Stimulated activated CD8-positive, alpha-beta memory T cell treated with anti-CD3 and anti-CD28 coated beads, Interleukin-7, amount 100 ng/mL, for 24 hours (primary cell): ENCODE measurements around the gene TBX15.

ENCODE experiments used
- DNase-seq: peaks from one replicate; pipeline ENCODE4 v3.0.0-alpha.2; 2020; ENCODE audit warnings: low read depth

The TBX15 gene

DNA sequence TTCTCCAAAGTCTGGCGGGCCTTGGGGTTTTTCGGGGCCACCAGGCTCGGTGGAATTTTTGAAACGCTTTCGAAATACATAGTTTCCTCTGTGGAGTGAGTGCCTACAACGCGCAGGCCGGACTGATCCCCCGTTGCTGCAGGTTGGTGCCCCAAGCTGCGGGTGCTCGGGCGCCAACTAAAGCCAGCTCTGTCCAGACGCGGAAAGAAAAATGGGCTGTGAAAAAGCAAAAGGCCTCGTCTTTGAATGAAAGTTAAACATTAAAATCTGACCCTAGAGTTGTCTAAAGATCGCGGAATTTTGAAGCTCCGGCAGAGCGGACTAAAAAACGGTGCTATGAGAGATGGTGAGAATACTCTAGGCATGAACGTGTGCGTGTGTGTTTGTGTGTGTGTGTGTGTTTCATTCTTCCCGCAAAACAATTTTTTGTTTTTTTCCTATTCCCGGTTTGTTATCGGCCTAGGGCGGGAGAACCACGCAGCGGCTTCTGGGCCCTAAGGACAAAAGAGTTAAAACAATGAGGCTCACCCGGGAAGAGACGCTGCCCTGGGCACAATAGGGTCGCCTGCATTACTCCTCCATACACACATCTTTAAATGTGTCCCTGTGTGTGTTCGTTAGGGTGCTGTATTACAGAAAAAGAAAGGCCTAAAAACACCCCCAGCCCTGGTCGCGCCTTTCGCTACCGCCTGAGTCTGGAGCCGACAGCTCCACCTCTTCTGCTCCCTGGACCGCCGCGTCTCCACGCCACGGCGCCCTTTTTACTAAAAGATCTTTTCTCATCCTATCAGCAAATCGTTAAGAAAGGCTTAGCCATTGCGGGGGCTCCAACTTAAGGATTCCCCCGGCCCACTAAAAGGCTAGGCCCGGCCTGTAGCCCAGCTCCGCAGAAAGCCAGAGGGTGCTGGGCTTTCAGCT lies 3.2 kb downstream of the TBX15 start:
- DNase-seq: no peak

DNA sequence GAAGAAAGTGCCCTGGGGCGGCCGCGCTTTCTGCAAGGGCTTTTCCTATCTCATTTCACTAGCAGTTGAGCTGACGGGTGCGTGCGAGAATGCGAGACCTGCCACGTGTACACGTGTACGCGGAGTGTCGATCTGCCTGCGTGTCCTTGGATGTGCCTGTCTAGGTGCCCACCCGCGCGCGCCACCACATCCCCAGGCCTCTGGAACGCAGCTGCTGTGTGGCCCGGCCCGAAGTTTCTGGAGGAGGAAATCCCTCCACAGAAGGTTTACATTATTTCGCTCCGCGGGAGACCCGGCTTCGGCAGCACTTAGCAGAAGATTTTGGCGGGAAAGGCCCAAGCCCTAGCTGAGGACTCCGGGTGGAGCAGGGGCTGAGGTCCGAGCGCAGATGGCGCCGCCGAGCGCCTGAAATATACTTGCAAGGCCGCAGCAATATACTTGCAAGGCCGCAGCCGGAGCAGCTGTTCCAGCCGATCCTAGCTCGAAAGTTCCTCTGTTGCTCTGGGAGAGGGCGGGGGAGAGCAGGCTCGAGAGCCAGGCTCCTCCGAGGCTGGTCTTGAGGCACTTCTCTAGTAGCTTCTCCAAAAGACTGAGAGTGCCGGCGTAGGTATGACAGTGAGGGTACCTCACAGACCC lies 3.9 kb downstream of the TBX15 start:
- no peak for DNase-seq

DNA sequence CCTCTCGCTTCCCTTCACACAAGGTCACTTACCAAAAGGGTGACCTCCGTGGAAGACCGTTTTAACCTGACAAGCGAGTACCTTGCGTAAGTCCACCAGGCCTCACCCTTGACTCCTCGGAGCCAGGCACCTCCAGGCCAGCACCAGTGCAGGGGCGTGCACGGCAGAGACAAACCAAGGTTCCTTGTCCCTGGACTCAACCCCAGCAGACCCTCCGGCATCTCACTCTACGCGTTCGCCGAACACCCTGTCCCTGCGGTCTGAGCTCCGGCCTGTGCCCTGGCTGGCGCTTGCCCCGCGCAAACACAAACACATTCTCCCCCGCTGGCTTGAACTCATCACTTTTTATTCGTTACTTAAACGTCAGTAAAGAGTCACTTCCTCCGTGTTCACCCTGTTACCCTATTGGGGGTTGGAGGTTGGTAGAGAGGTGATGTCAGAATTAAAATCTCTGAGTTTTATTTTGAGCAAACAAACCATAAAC lies 4.5 kb downstream of the TBX15 start:
- no peak for DNase-seq

DNA sequence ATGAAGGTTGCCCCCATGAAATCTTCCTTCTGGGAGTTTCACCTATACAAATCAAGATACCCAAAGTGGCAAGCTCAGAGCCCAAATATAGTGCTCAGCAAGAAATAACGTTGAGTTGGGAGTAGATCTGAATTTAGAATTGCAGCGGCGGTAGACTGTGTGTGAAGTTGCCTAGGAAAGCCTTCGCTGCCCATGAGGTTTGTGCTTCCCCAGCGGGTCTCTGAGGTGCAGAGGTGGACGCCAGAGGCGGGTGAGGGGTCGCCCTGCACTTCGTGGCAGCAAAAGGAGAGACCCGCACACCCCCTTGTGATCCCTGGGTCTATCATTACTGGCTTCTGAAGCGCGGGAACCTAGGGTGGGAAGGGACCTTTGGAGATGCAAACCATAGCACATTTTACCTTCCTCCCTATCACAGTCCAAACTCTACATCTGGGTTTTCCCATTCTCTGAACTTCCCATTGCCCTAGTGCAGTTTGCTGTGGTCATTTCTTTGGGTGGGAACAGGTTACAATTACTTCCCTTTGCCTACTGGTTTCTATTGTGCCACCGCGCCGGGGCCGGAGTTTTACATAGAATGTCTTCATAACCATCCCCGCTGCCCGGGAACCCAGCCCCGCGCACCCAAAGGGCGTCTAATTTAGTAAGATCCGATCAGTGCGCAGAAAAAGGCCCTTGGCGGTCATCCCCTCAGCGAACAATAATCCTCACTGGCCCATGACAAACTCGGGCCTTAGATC lies 5.2 kb downstream of the TBX15 start:
- no peak for DNase-seq

DNA sequence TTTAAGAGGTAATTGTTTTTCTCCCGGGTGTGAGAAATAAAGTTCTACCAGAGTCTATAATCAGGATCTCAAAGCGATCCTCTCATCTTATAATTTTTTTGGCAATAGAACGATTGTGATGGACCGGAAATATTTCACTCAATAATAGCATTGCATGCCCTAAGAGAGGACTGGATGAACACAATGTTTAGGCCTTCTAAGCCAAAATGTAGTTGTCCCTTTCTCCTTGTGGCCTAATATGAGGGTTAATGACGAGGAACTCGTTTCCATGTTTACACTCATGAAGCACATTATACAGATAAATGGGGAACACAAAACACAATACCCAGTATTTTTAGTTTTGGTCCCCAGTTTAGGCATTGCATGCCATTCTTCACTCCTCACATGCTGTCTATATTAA lies 5.9 kb downstream of the TBX15 start:
- no peak for DNase-seq

DNA sequence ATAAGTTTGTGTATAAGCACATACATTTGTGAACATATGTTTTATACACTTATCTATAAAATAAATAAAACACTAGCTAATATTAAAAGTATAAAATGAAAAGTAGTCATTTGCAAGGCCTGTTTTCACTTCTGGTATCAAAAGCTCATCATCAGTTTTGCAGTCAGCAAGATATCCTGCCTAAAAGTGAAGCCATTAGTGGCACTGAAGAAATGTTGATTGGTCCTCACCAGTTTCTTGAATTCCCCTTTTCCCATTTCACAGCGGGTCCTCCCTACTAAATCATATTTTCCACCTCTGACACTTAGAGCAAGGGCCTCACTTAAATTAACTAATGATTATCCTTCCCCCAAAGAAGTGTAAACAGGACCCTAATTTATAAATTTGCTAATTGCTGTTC lies 6.7 kb downstream of the TBX15 start:
- no peak for DNase-seq

DNA sequence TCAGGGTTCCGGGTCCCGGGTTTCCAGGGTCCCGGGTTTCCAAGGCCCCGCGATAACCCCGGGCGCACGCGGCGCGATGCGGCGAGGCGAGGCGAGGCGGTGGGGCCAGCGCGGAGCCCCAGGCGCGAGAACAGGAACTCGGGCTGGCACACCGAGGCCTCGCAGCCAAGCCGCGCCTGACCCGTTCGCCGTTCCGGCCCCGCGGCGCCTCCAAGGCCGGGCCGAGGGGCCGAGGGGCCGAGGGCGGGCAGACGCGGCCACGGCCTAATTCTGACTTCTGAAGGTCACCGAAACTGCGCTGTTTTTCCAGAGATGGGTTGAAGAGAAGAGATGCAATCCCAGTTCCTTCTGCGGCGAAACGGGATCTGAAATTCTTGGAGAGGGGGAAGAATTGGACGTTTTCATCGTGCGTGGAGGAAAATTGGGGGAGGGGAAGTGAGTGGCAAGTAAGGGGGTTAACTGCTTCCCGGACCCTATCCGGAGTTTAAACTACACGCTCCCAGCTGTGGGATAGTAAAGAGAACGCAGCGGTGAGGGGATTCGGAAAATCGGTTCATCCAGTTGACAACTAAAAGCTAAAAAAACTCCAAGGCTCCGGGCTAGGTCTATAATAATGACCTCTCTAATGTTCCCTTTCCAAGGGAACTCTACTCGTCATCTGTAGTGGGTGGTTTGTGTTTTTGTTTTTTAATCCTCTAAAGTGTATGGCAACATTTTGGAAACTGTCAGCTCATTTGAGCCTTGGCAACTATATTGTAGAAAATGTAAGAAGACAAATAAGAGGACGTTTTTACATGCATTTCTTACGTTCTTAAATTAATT lies 8.2 kb downstream of the TBX15 start:
- no peak for DNase-seq

DNA sequence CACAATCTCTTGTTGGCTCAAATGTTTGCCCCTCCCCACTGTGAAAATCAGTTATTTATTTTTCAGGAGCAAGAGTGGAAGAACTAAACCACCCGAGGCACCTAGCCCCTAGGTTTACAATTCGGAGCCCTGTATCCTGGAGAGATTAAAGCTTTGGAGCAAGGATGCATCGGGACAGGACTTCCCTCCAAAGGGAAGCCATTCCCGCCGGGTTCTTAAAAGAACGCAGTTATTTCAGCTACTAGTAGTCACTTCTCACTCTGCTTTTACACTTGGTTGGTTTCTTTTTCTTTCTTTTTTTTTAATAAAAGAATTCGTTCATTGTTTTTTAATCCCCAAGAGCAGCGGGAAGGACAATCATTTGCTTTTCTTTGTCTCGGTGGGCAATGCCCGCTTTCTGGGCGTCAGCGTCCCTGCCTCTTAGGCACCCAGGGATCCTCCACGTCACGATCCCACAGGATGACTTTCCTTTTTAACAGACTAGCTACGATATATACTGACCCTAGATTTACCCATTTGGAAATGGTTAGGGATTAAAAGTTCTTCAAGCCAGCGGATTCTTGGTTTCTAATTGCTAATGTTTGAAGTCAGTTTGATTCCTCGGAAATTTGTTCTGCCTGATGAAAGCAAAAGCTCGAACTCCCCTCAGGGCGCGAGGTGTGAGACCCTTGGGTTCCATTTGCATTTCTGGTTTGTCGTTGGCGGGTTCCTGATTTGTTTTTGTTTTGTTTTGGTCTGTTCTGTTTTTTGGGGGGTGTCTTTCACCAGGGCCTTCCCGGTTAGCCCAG lies 9.0 kb downstream of the TBX15 start:
- no peak for DNase-seq

DNA sequence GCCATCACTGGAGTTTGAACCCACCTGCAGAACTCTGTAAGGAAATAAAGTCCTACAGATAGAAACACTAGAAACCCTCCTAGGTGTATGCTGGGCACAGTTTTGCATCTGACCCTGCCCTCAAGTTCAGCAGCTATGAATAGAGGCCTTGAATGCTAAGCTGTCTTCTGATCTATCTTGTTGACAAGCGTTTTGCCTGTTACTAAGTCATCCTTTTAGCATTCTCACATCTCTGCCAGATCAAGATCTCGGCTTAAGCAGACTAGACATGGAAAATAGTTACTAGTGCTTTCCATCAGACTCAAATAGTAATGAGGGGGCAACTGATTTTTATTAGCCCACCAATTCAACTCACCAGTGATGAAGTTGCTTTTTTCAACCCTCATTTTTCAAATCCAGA lies 10.5 kb downstream of the TBX15 start:
- no peak for DNase-seq

DNA sequence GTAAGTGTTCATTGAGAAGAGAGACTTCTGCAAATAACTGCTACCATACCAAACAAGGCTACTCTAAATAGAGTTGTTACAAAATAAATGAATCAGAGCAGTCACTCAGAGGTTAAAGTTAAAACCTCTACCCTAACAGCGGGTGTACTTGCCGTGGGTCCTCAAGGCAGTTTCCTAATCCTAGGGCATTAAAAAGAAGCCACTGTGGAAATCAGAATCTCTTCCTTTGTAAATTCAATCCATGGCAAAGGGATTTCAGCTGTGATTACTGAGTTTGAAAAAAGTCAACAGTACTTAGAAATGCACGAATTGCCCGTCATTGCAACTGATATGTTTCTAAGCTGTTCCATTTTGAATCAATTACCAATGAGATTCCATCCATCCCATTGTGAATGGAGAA lies 13.5 kb downstream of the TBX15 start:
- DNase-seq: no peak

DNA sequence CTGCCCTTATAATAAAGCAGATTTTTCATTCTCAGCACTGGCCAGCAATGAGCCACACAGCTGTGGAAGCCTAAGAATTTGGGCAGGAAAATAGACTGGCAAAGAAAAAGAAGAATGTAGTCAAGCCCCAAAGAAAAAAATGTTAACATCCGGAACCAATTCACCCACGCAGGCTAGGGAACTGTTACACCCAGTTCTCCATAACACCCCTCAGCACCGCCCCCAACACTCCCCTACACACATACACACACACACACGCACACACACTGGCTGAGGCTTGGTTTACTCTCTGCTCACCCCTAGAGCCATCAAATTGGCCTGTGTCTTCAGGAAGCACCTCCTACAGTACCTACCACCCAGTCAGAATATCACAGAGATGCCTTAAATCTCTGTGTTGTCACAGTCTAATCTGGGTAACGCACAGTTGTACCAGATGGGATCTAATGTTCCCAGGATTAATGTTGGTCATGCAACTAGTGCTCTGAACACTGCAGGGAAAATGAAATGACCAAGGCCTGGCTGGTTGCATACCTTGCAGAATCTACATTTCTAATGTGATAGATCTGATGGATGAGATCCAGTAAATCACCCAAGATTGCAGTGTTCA lies 14.5 kb downstream of the TBX15 start:
- no peak for DNase-seq

DNA sequence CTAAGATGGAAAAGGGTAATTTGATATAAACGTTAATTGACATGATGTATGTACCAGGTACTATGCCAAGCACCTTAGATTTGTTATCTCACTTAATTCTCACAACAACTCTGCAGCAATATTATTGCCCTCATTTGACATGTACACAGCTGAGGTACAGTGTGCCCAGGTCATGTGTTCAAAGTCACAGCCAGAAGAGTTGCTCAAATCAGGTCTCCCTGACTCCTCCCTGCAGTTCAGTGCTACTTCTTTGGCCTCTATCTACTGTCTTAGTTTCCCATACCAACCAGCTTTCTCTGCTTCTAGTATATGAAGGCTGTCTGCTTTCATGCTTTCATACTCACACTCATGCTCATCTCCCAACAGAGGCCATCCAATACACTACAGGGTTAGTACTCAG lies 15.1 kb downstream of the TBX15 start:
- DNase-seq: no peak

DNA sequence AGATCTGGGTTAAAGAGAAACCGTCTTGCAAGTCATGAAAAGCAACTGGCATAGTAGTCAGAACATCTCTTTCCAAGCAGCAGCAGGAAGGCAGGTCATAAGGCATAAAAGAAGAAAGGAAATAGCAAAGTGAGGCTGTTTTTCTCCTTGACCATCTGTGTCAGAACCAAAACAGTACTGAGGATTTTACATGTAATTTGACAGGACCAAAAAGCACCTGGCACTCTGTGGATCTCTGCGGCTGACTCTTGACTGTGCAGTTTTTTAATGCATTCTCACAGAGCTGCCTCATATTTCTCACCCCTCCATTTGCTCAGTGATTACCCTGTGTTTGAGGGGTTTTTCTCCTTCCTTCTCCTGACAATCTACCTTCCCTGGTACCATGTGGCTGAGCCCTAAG lies 17.7 kb downstream of the TBX15 start:
- DNase-seq: no peak

DNA sequence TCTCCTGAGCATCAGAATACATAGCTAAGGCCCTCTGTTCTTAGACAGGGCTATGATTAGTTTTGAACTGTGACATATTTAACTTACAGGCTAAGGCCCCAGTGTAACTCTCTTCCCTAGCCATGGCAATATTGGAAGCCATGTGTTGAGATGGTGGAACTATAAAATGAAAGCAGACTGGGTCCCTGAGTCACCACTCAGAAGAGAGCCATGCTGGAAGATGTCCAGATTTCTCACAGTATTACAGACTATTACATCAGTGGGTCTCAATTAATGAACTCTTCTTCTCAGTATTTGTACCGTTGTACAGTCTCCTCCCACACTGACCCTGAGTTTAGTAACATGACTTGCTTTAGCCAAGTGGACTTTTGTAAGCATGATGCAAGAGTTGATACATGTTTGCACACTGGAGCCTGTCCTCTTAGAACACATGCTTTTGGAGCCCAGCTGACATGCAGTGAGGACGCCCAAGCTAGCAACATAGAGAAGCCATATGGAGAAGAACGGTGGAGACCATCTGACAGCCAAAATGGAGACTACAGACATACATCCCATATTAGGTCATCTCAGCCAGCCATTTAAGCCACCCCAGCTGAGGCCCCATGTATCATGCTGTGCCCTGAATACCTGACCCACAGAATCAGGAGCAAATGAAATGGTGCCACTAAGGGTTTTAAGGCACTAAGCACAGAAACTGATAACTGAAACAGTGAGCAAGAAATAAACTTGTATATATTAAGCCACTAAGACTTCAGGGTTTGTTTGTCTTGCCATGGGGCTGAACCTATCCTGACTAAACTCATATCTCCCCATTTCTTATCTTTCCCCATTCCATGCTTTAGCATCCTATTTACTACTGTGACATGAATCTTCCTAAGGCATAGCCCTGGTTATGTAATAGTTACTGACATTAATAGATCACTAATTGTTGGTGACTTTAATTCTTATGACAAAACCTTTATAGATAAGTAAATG lies 24.4 kb downstream of the TBX15 start:
- no peak for DNase-seq

DNA sequence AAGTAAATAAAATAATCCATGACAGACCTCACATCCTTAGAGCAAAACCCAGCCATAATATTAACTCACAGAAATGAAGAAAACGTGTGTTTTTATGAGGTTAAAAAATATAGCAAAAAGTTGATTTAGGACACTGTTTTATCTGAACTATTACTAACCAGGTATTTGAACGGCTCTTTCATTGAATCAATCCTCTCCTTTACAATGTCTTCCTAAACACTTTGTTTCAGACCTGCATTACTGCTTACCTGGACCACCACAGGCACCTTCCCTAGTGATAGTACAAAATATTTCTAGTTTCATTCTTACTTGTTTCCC lies 25.0 kb downstream of the TBX15 start:
- DNase-seq: no peak

DNA sequence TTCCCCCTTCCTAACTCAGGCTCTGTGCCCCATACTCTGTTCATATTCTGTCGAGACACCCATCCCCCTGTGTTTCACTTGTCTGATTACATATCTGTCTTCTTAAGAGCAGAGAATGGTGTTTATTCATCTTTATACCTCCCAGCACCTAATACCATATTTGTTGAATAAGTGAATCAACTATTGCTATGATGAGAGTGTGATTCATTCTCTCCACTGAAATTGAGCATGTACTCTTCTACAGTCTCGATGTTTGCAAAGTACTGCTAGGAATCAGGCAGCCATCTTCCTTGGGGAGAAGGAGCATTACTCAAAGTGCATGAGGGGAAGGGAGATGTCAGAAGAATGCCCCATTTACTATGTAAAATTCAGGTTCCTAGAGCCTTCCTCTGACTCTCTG lies 27.0 kb downstream of the TBX15 start:
- no peak for DNase-seq

DNA sequence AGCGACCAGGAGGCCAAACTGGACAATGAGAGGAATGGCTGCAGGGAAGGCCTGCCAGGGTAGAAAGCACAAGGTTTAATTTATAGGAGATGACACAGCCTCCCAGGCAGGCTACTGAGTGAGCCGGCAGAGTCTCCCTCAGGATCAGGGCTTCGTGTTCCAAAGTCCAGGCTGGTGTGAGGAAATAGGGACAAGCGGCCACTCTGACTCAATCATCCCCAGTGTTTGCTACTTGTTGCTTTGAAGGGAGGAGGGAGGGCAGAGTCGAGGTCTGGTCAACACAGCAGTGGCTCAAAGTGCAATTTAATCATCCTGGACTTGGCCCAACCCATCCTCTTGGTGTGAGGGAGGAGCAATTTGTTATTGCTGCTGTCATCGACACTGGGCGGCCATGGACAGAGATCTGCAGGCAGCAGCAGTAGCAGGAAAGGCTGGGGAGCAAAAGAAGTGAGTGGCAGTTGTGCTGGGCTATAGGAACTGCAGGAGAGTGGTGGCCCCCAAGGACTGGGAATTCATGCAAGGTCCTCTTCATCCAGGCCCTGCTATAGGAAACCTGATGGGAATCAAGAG lies 27.5 kb downstream of the TBX15 start:
- no peak for DNase-seq

DNA sequence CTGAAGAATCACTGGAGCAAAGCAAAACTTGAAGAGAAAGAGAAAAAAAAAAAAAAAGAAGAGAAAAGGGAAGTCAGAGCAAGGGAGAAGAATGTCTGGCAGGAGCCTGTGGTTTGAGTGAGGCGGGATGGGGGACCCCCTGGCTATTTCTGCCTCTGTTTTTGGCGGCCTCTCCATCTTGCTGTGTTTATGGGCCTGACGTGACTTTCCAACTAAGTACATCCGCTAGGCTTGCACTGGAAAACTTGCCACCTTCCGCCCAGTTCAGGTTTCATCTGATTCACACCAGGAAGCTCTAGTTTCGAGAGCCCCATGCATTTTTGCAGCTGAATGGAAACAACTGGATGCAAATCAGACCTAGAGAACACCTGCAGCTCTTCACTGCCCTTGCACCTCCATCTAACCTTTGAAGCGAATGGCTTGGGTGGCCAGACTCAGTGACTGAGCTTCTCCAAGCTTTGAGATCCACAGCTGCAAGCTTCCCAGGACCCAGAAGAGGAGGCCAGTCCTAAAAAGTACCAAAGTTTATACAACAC lies 28.0 kb downstream of the TBX15 start:
- DNase-seq: no peak
